Effector memory CD4-positive, alpha-beta T cell (primary cell): ENCODE data around the gene TEDC2.
"Not testable (repeated sequence)": the region's sequence is repeated elsewhere in the genome, so short reads cannot be mapped to it uniquely, and the experiment has no call there.

Experiments used
- DNase-seq, 3 donors: peaks; one replicate each; pipeline ENCODE4 v3.0.0-alpha.2; 2020
- H3K27ac ChIP-seq: 2 replicates; pipeline ENCODE4 v1.7.0; 2013; ENCODE audit warnings: mild to moderate bottlenecking, low read length, moderate library complexity; ENCODE audit not compliant: insufficient read depth, poor library complexity, severe bottlenecking
- H3K27me3 ChIP-seq: replicated peaks from 2 replicates; pipeline ENCODE4 v1.7.0; 2013; ENCODE audit warnings: mild to moderate bottlenecking, low read length; ENCODE audit not compliant: insufficient read depth, control insufficient read depth, poor library complexity, severe bottlenecking
- H3K36me3 ChIP-seq: 2 replicates; pipeline ENCODE4 v1.7.0; 2013; ENCODE audit warnings: mild to moderate bottlenecking, low read length, moderate library complexity; ENCODE audit not compliant: control insufficient read depth, insufficient read depth
- H3K4me1 ChIP-seq: 2 replicates; pipeline ENCODE4 v1.7.0; 2013; ENCODE audit warnings: low read length, mild to moderate bottlenecking; ENCODE audit not compliant: control insufficient read depth, insufficient read depth, poor library complexity, severe bottlenecking
- H3K4me3 ChIP-seq: 2 replicates; pipeline ENCODE4 v1.7.0; 2013; ENCODE audit warnings: low read length, low read depth, mild to moderate bottlenecking; ENCODE audit not compliant: insufficient read depth, poor library complexity, severe bottlenecking
- H3K9me3 ChIP-seq: 2 replicates; pipeline ENCODE4 v1.7.0; 2013; ENCODE audit warnings: mild to moderate bottlenecking, low read length, moderate library complexity; ENCODE audit not compliant: control insufficient read depth

The TEDC2 gene

GRCh38 chr16:2476345-2476720 lies 16.4 kb downstream of the TEDC2 start:
- no peak for DNase-seq
- Histone ChIP-seq H3K27ac (no peak overlapping the region), H3K27me3 (peaks cover 16% of the 10 kb centered on the region), H3K9me3 (no peaks in the 10 kb centered on the region), H3K36me3 (no peaks in the 10 kb centered on the region), H3K4me1 (peaks cover 25% of the 10 kb centered on the region), H3K4me3 (no peak overlapping the region)

GRCh38 chr16:2476741-2477140 lies 16.8 kb downstream of the TEDC2 start:
- Histone ChIP-seq H3K9me3 (no peaks in the 10 kb centered on the region), H3K27ac (no peak overlapping the region), H3K36me3 (no peaks in the 10 kb centered on the region), H3K4me3 (no peak overlapping the region), H3K4me1 (peaks cover 21% of the 10 kb centered on the region), H3K27me3 (peaks cover 11% of the 10 kb centered on the region)
- DNase-seq: no peak

- H3K27me3 ChIP-seq: peaks cover 6% of the 10 kb centered on the region
- no peak for DNase-seq
- no peak overlapping the region for H3K4me3 ChIP-seq
- H3K9me3 ChIP-seq: no peaks in the 10 kb centered on the region
- no peaks in the 10 kb centered on the region for H3K36me3 ChIP-seq
- H3K4me1 ChIP-seq: peaks cover 17% of the 10 kb centered on the region
- H3K27ac ChIP-seq: no peak overlapping the region
These were observed 17.4 kb downstream of the TEDC2 start for GRCh38 chr16:2477327-2477726.

- Histone ChIP-seq H3K36me3 (no peaks in the 10 kb centered on the region), H3K9me3 (no peaks in the 10 kb centered on the region), H3K27ac (no peak overlapping the region), H3K4me1 (peaks cover 15% of the 10 kb centered on the region), H3K27me3 (no peaks in the 10 kb centered on the region), H3K4me3 (no peak overlapping the region)
- DNase-seq: no peak
These were observed 18.4 kb downstream of the TEDC2 start for GRCh38 chr16:2478279-2478678.

- DNase-seq, H3K4me1 ChIP-seq, H3K9me3 ChIP-seq, H3K27ac ChIP-seq, H3K27me3 ChIP-seq, H3K4me3 ChIP-seq, H3K36me3 ChIP-seq: not testable (repeated sequence)
These were observed 20.1 kb downstream of the TEDC2 start for GRCh38 chr16:2479996-2480395.

- H3K4me3 ChIP-seq: no peak overlapping the region
- H3K4me1 ChIP-seq: peaks cover under 1% of the 10 kb centered on the region
- DNase-seq: no peak
- H3K27ac ChIP-seq: no peak overlapping the region
- H3K9me3 ChIP-seq: no peaks in the 10 kb centered on the region
- H3K36me3 ChIP-seq: no peaks in the 10 kb centered on the region
- H3K27me3 ChIP-seq: no peaks in the 10 kb centered on the region
These were observed 21.0 kb downstream of the TEDC2 start for GRCh38 chr16:2480948-2481347.

- H3K4me3 ChIP-seq: no peak overlapping the region
- no peaks in the 10 kb centered on the region for H3K36me3 ChIP-seq
- H3K27me3 ChIP-seq: no peaks in the 10 kb centered on the region
- no peak for DNase-seq
- H3K9me3 ChIP-seq: no peaks in the 10 kb centered on the region
- no peak overlapping the region for H3K27ac ChIP-seq
- H3K4me1 ChIP-seq: peaks cover 2% of the 10 kb centered on the region
These were observed 21.8 kb downstream of the TEDC2 start for GRCh38 chr16:2481676-2482075.

GRCh38 chr16:2482249-2482648 lies 22.3 kb downstream of the TEDC2 start:
- Histone ChIP-seq H3K4me3 (no peak overlapping the region), H3K27ac (no peak overlapping the region), H3K4me1 (peaks cover 8% of the 10 kb centered on the region), H3K9me3 (no peaks in the 10 kb centered on the region), H3K36me3 (no peaks in the 10 kb centered on the region), H3K27me3 (no peaks in the 10 kb centered on the region)
- DNase-seq: no peak

GRCh38 chr16:2482708-2483534 lies 23.0 kb downstream of the TEDC2 start:
- Histone ChIP-seq H3K27me3 (no peaks in the 10 kb centered on the region), H3K36me3 (no peaks in the 10 kb centered on the region), H3K4me3 (no peak overlapping the region), H3K27ac (no peak overlapping the region), H3K4me1 (peaks cover 10% of the 10 kb centered on the region), H3K9me3 (no peaks in the 10 kb centered on the region)
- no peak for DNase-seq

GRCh38 chr16:2483939-2484897 lies 24.3 kb downstream of the TEDC2 start:
- no peak overlapping the region for H3K27ac ChIP-seq
- H3K4me1 ChIP-seq: peaks cover 10% of the 10 kb centered on the region
- H3K4me3 ChIP-seq: no peak overlapping the region

More at GRCh38 chr16:2483939-2484897, 24.3 kb downstream of the TEDC2 start:
- Histone ChIP-seq H3K36me3 (no peaks in the 10 kb centered on the region), H3K9me3 (no peaks in the 10 kb centered on the region), H3K27me3 (no peaks in the 10 kb centered on the region)
- no peak for DNase-seq
